ENCODE measurements around the gene TBC1D23.
"Not testable (repeated sequence)": the region's sequence is repeated elsewhere in the genome, so short reads cannot be mapped to it uniquely, and the experiment has no call there.

Gene TBC1D23

GRCh38 chr3:100310355-100310965 lies 49.7 kb downstream of the TBC1D23 start:
- Histone ChIP-seq H3K4me3 (ENCODE audit: low read length) (no peak overlapping the region), H3K4me1 (ENCODE audit: control insufficient read depth, insufficient read depth, low read length) (peaks cover 9% of the 10 kb centered on the region), H3K36me3 (ENCODE audit: insufficient read depth, low read length) (peaks cover 23% of the 10 kb centered on the region), H3K9ac (ENCODE audit: low read depth, low read length) (no peak overlapping the region), H3K9me3 (replicated peaks; ENCODE audit: low read length) (no peaks in the 10 kb centered on the region), H3K4me2 (ENCODE audit: low read length) (no peak overlapping the region), H3K27me3 (ENCODE audit: control insufficient read depth, insufficient read depth, low read length) (no peaks in the 10 kb centered on the region)

DNA sequence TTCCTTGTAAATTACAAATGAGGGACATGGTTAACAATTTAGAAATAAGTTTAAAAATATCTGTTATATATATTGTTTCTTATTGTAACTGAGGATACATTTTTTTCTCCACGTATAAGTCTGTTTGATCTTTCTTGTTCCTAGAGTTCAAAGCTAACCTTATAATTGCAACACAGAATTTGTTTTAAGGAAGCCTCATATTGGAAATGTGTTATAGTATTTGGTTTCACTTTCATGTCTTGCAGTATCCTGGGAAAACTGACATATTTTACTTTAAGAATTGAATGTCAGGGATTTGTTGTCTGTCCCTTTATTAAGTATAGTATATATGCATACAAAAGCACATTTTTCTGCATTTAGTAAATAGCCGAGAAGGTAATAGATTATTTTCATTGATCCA lies 50.2 kb downstream of the TBC1D23 start:
- peaks cover 24% of the 10 kb centered on the region for H3K36me3 ChIP-seq (ENCODE audit: insufficient read depth, low read length)
- no peak overlapping the region for H3K9ac ChIP-seq (ENCODE audit: low read depth, low read length)
- H3K4me1 ChIP-seq (ENCODE audit: control insufficient read depth, insufficient read depth, low read length) = peaks cover 9% of the 10 kb centered on the region
- no peak overlapping the region for H3K4me2 ChIP-seq (ENCODE audit: low read length)
- H3K9me3 ChIP-seq (replicated peaks; ENCODE audit: low read length) = no peaks in the 10 kb centered on the region
- no peak overlapping the region for H3K4me3 ChIP-seq (ENCODE audit: low read length)
- H3K27me3 ChIP-seq (ENCODE audit: control insufficient read depth, insufficient read depth, low read length) = no peaks in the 10 kb centered on the region

GRCh38 chr3:100316641-100317069 lies 55.9 kb downstream of the TBC1D23 start:
- peaks cover 27% of the 10 kb centered on the region for H3K36me3 ChIP-seq (ENCODE audit: insufficient read depth, low read length)
- no peaks in the 10 kb centered on the region for H3K9me3 ChIP-seq (replicated peaks; ENCODE audit: low read length)
- H3K4me1 ChIP-seq (ENCODE audit: control insufficient read depth, insufficient read depth, low read length) = peaks cover 6% of the 10 kb centered on the region
- no peaks in the 10 kb centered on the region for H3K27me3 ChIP-seq (ENCODE audit: control insufficient read depth, insufficient read depth, low read length)
- H3K4me3 ChIP-seq (ENCODE audit: low read length) = no peak overlapping the region
- no peak overlapping the region for H3K9ac ChIP-seq (ENCODE audit: low read depth, low read length)
- no peak overlapping the region for H3K4me2 ChIP-seq (ENCODE audit: low read length)

DNA sequence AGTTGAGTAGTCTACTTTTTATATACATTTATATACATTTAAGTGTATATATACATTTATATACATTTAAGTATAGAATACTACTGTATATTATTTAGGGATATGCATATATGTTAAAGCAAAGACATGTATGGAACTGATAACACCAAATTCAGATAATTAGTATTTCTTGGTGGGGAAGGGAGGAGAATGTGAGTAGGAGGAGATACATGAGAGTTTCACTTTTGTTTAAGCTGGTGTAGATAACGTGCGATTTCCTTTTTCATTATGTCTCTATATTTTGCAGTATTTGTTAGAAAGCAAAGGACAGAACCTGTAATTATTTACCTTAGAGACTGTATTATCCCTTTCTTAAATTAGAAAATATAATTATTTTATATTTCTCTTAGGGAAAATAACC lies 57.1 kb downstream of the TBC1D23 start:
- no peaks in the 10 kb centered on the region for H3K9me3 ChIP-seq (replicated peaks; ENCODE audit: low read length)
- H3K4me3 ChIP-seq (ENCODE audit: low read length) = no peak overlapping the region
- peaks cover 6% of the 10 kb centered on the region for H3K4me1 ChIP-seq (ENCODE audit: control insufficient read depth, insufficient read depth, low read length)
- no peaks in the 10 kb centered on the region for H3K27me3 ChIP-seq (ENCODE audit: control insufficient read depth, insufficient read depth, low read length)
- H3K36me3 ChIP-seq (ENCODE audit: insufficient read depth, low read length) = peaks cover 22% of the 10 kb centered on the region
- no peak overlapping the region for H3K4me2 ChIP-seq (ENCODE audit: low read length)
- H3K9ac ChIP-seq (ENCODE audit: low read depth, low read length) = no peak overlapping the region

- Histone ChIP-seq H3K36me3 (ENCODE audit: insufficient read depth, low read length) (peaks cover 22% of the 10 kb centered on the region), H3K27me3 (ENCODE audit: control insufficient read depth, insufficient read depth, low read length) (no peaks in the 10 kb centered on the region), H3K4me2 (ENCODE audit: low read length) (no peak overlapping the region), H3K4me1 (ENCODE audit: control insufficient read depth, insufficient read depth, low read length) (peaks cover 6% of the 10 kb centered on the region), H3K9ac (ENCODE audit: low read depth, low read length) (no peak overlapping the region), H3K9me3 (replicated peaks; ENCODE audit: low read length) (no peaks in the 10 kb centered on the region), H3K4me3 (ENCODE audit: low read length) (no peak overlapping the region)
These were observed 59.2 kb downstream of the TBC1D23 start for GRCh38 chr3:100319951-100320350.

DNA sequence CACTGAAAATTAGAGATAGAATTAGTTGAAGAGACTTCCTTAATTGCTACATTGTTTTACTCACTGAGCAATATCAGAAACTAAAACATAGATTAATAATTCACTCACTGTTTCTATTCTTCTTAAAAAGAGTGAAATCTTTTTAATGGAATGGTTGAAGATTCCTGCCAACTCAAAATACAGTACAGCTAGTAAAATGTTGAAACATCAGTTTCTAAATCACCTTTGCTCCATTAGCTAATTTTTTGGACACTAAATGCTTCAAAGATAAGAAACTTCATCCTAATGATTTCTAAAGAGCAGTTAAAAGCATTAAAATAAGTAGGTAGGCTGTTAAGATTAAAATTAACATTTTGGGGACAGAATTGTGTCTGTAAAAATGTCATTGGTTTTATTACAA lies 63.3 kb downstream of the TBC1D23 start:
- H3K9ac ChIP-seq (ENCODE audit: low read depth, low read length) = no peak overlapping the region
- peaks cover 38% of the 10 kb centered on the region for H3K36me3 ChIP-seq (ENCODE audit: insufficient read depth, low read length)
- H3K27me3 ChIP-seq (ENCODE audit: control insufficient read depth, insufficient read depth, low read length) = no peaks in the 10 kb centered on the region
- no peaks in the 10 kb centered on the region for H3K9me3 ChIP-seq (replicated peaks; ENCODE audit: low read length)
- H3K4me1 ChIP-seq (ENCODE audit: control insufficient read depth, insufficient read depth, low read length) = no peaks in the 10 kb centered on the region
- no peak overlapping the region for H3K4me2 ChIP-seq (ENCODE audit: low read length)
- no peak overlapping the region for H3K4me3 ChIP-seq (ENCODE audit: low read length)

DNA sequence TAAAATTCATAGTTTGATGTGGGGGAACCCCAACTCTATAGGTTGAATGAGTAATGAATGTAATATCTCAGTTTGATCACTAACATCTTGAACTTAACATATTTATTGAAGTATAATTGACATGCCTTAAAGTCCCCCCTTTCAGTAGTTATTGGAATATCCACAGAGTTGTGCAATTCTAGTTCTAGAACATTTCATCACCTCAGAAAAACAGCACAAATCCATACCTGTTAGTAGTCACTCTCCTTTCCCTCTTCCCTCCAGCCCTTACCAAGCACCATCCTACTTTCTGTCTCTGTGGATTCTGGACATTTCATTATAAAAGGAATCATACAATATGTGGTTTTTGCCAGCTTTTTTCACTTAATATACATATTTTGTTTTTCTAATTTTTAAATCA lies 65.0 kb downstream of the TBC1D23 start:
- H3K4me2 ChIP-seq (ENCODE audit: low read length) = no peak overlapping the region
- H3K27me3 ChIP-seq (ENCODE audit: control insufficient read depth, insufficient read depth, low read length) = no peaks in the 10 kb centered on the region
- H3K9me3 ChIP-seq (replicated peaks; ENCODE audit: low read length) = no peaks in the 10 kb centered on the region
- H3K9ac ChIP-seq (ENCODE audit: low read depth, low read length) = no peak overlapping the region
- H3K4me1 ChIP-seq (ENCODE audit: control insufficient read depth, insufficient read depth, low read length) = no peaks in the 10 kb centered on the region
- no peak overlapping the region for H3K4me3 ChIP-seq (ENCODE audit: low read length)
- H3K36me3 ChIP-seq (ENCODE audit: insufficient read depth, low read length) = peaks cover 26% of the 10 kb centered on the region

DNA sequence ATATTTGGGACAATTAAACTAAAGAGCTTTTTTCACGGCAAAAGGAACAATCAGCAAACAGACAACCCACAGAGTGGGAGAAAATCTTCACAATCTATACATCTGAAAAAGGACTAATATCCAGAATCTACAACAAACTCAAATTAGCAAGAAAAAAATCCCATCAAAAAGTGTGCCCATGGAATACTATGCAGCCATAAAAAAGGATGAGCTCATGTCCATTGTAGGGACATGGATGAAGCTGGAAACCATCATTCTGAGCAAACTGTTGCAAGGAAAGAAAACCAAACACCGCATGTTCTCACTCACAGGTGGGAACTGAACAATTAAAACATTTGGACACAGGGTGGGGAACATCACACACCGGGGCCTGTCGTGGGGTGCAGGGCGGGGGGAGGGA lies 66.6 kb downstream of the TBC1D23 start:
- not testable (repeated sequence) for H3K4me3 ChIP-seq (ENCODE audit: low read length); H3K27me3 ChIP-seq (ENCODE audit: control insufficient read depth, insufficient read depth, low read length); H3K4me2 ChIP-seq (ENCODE audit: low read length); H3K4me1 ChIP-seq (ENCODE audit: control insufficient read depth, insufficient read depth, low read length); H3K9ac ChIP-seq (ENCODE audit: low read depth, low read length); H3K9me3 ChIP-seq (replicated peaks; ENCODE audit: low read length)
- peaks cover 20% of the 10 kb centered on the region for H3K36me3 ChIP-seq (ENCODE audit: insufficient read depth, low read length)

DNA sequence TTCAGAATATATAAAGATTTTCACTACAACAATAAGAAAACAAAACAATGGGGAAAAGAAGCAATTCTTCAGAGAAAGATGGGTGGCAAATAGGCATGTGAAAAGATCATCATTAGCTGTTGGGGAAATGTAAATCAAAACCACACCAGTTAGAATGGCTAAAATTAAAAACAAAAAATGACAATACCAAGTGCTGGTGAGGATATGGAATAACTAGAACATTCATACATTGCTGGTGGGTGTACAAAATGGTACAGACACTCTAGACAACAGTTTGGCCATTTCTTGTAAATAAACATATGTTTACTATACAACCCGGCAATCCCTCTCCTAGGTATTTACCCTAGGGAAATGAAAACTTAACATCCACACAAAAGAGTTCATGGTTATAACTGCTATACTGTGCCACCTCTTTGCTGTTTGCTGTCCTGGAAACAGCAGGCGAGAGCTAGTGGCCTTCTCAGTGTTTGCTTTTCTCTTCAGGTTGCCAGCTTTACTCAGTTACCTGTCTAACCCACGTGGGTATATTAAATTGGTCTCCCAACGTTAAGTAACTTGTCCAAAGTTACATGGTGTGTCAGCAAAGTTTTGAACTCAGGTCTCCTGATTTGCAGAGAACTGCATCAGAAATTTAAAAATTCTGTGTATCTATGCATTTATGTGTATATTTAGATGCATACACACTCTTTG lies 69.2 kb downstream of the TBC1D23 start:
- H3K9me3 ChIP-seq (replicated peaks; ENCODE audit: low read length) = no peaks in the 10 kb centered on the region
- H3K4me3 ChIP-seq (ENCODE audit: low read length) = no peak overlapping the region

DNA sequence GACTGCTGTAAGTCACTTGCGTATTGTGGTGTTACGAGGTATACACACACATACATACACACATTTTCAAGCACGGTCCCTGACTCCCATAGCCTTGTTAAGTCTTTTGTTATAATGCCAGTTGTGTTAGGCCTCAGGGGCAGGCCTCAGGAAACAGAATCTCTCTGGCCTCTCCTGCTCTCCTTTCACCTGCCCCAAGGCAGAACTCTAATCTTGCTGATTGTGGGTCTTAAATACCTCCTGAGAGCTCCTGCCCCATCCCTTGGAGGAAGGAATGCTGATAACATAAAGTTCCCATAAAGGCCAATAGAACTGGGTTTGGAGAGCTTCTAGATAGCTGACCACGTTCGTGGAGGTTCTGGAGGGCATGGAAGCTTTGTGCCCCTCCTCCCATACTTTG lies 69.9 kb downstream of the TBC1D23 start:
- Histone ChIP-seq H3K36me3 (ENCODE audit: insufficient read depth, low read length) (peaks cover 15% of the 10 kb centered on the region), H3K4me2 (ENCODE audit: low read length) (no peak overlapping the region), H3K27me3 (ENCODE audit: control insufficient read depth, insufficient read depth, low read length) (no peaks in the 10 kb centered on the region), H3K4me1 (ENCODE audit: control insufficient read depth, insufficient read depth, low read length) (peaks cover 12% of the 10 kb centered on the region), H3K9ac (ENCODE audit: low read depth, low read length) (no peak overlapping the region), H3K4me3 (ENCODE audit: low read length) (no peak overlapping the region), H3K9me3 (replicated peaks; ENCODE audit: low read length) (no peaks in the 10 kb centered on the region)

More for the DNA sequence above, 69.2 kb downstream of the TBC1D23 start:
- H3K27me3 ChIP-seq (ENCODE audit: control insufficient read depth, insufficient read depth, low read length) = no peaks in the 10 kb centered on the region
- no peak overlapping the region for H3K4me2 ChIP-seq (ENCODE audit: low read length)
- no peak overlapping the region for H3K9ac ChIP-seq (ENCODE audit: low read depth, low read length)
- peaks cover 20% of the 10 kb centered on the region for H3K36me3 ChIP-seq (ENCODE audit: insufficient read depth, low read length)
- peaks cover 6% of the 10 kb centered on the region for H3K4me1 ChIP-seq (ENCODE audit: control insufficient read depth, insufficient read depth, low read length)

- H3K27me3 ChIP-seq (ENCODE audit: control insufficient read depth, insufficient read depth, low read length) = no peaks in the 10 kb centered on the region
- H3K4me1 ChIP-seq (ENCODE audit: control insufficient read depth, insufficient read depth, low read length) = peaks cover 14% of the 10 kb centered on the region
- no peaks in the 10 kb centered on the region for H3K9me3 ChIP-seq (replicated peaks; ENCODE audit: low read length)
- H3K36me3 ChIP-seq (ENCODE audit: insufficient read depth, low read length) = peaks cover 6% of the 10 kb centered on the region
- no peak overlapping the region for H3K9ac ChIP-seq (ENCODE audit: low read depth, low read length)
- no peak overlapping the region for H3K4me3 ChIP-seq (ENCODE audit: low read length)
- H3K4me2 ChIP-seq (ENCODE audit: low read length) = no peak overlapping the region
These were observed 70.9 kb downstream of the TBC1D23 start for GRCh38 chr3:100331660-100332059.

GRCh38 chr3:100333051-100333450 lies 72.3 kb downstream of the TBC1D23 start:
- Histone ChIP-seq H3K4me1 (ENCODE audit: control insufficient read depth, insufficient read depth, low read length) (peaks cover 14% of the 10 kb centered on the region), H3K4me2 (ENCODE audit: low read length) (no peak overlapping the region), H3K27me3 (ENCODE audit: control insufficient read depth, insufficient read depth, low read length) (no peaks in the 10 kb centered on the region), H3K4me3 (ENCODE audit: low read length) (no peak overlapping the region), H3K9ac (ENCODE audit: low read depth, low read length) (no peak overlapping the region), H3K9me3 (replicated peaks; ENCODE audit: low read length) (no peaks in the 10 kb centered on the region), H3K36me3 (ENCODE audit: insufficient read depth, low read length) (no peaks in the 10 kb centered on the region)
